ENCODE results near the gene MAP2K5. TPM values are rescaled to one million over a fixed set of nuclear protein-coding genes. Genes with fewer than 3 reads are reported as not detected.
"Not testable (repeated sequence)": the region's sequence is repeated elsewhere in the genome, so short reads cannot be mapped to it uniquely, and the experiment has no call there.

Gene MAP2K5
- total and polyA plus RNA-seq, 7 donors, result 11.3 to 19.4 (median 14.3) TPM

- intact Hi-C loops (cut with DNase I), result no loop called here
- 85 to 91% methylated on average over 2 of the region's 2 CpGs for WGBS, 2 donors
- H3K4me1 ChIP-seq, result no peaks in the 10 kb centered on the region
- H3K36me3 ChIP-seq, result no peaks in the 10 kb centered on the region
- H3K27me3 ChIP-seq, result no peaks in the 10 kb centered on the region
- no peak overlapping the region for H3K4me3 ChIP-seq
- no peaks in the 10 kb centered on the region for H3K9me3 ChIP-seq
- DNase-seq, result no peak
- TF ChIP-seq POLR2A (IDR thresholded peaks at IDR 0.05) (no peak), POLR2AphosphoS5 (IDR thresholded peaks at IDR 0.05) (no peak), CTCF (IDR thresholded peaks at IDR 0.05) (no peak), EP300 (IDR thresholded peaks at IDR 0.05) (no peak)
- no peak overlapping the region for H3K27ac ChIP-seq
These were observed 128.3 kb downstream of the MAP2K5 start for GRCh38 chr15:67670647-67671305.

- 96 to 97% methylated on average over 1 of the region's 2 CpGs for WGBS, 2 donors
- H3K36me3 ChIP-seq; DNase-seq; H3K9me3 ChIP-seq; intact Hi-C loops (cut with DNase I); H3K27ac ChIP-seq; H3K27me3 ChIP-seq; H3K4me3 ChIP-seq; H3K4me1 ChIP-seq: not testable (repeated sequence)
These were observed 130.3 kb downstream of the MAP2K5 start for GRCh38 chr15:67672834-67673233.

- H3K27ac ChIP-seq, result no peak overlapping the region
- no peaks in the 10 kb centered on the region for H3K9me3 ChIP-seq
- TF ChIP-seq POLR2A (IDR thresholded peaks at IDR 0.05) (no peak), POLR2AphosphoS5 (IDR thresholded peaks at IDR 0.05) (no peak), CTCF (IDR thresholded peaks at IDR 0.05) (no peak), EP300 (IDR thresholded peaks at IDR 0.05) (no peak)
- no peaks in the 10 kb centered on the region for H3K4me1 ChIP-seq
- no peaks in the 10 kb centered on the region for H3K27me3 ChIP-seq
- H3K36me3 ChIP-seq, result no peaks in the 10 kb centered on the region
- no peak overlapping the region for H3K4me3 ChIP-seq
- DNase-seq, result no peak
- WGBS, 2 donors, result 91 to 96% methylated on average over 3 of the region's 3 CpGs
- intact Hi-C loops (cut with DNase I), result no loop called here
These were observed 132.5 kb downstream of the MAP2K5 start for GRCh38 chr15:67674983-67675382.

GRCh38 chr15:67678089-67678488, 135.6 kb downstream of the MAP2K5 start:
- no peak for DNase-seq
- Histone ChIP-seq H3K9me3 (no peaks in the 10 kb centered on the region), H3K36me3 (peaks cover 0 to 12% (median 0%) of the 10 kb centered on the region in 4 donors), H3K4me1 (no peaks in the 10 kb centered on the region), H3K27ac (no peak overlapping the region), H3K4me3 (no peak overlapping the region), H3K27me3 (no peaks in the 10 kb centered on the region)
- TF ChIP-seq CTCF (IDR thresholded peaks at IDR 0.05) (no peak), EP300 (IDR thresholded peaks at IDR 0.05) (no peak)
- intact Hi-C loops (cut with DNase I), result no loop called here
- WGBS, 2 donors, result 96 to 98% methylated on average over 2 of the region's 2 CpGs

- DNase-seq, result no peak
- Histone ChIP-seq H3K4me3 (no peak overlapping the region), H3K4me1 (no peaks in the 10 kb centered on the region), H3K9me3 (peaks cover 0 to 5% (median 1%) of the 10 kb centered on the region in 4 donors), H3K27me3 (no peaks in the 10 kb centered on the region), H3K27ac (no peak overlapping the region), H3K36me3 (peaks cover 0 to 12% (median 0%) of the 10 kb centered on the region in 4 donors)
- intact Hi-C loops (cut with DNase I), result no loop called here
- 95% methylated on average over 5 of the region's 5 CpGs for WGBS, 2 donors
- TF ChIP-seq POLR2AphosphoS5 (IDR thresholded peaks at IDR 0.05) (no peak), CTCF (IDR thresholded peaks at IDR 0.05) (no peak), EP300 (IDR thresholded peaks at IDR 0.05) (no peak), POLR2A (IDR thresholded peaks at IDR 0.05) (no peak)
These were observed 136.5 kb downstream of the MAP2K5 start for GRCh38 chr15:67678993-67679392.
